CD14-positive monocyte (primary cell): Measurements from ENCODE around the gene NDE1. TPM values are rescaled to one million over a fixed set of nuclear protein-coding genes. Genes with fewer than 3 reads are reported as not detected.

Source experiments
- DNase-seq, 3 donors: peaks; one replicate each; pipeline ENCODE4 v3.0.0-alpha.2; 2011 to 2022
- H2AFZ ChIP-seq: 2 replicates; pipeline ENCODE4 v1.6.0; 2012; ENCODE audit warnings: mild to moderate bottlenecking, low read depth, low read length, inconsistent platforms; ENCODE audit not compliant: insufficient read depth, poor library complexity, severe bottlenecking
- H3K27ac ChIP-seq, 2 donors: 1 replicate in 1 of 2; 2 replicates in 1 of 2; pipeline ENCODE4 v1.5.1; 2012 to 2013; ENCODE audit warnings: low read length in 2 of 2, control low read depth in 1 of 2, inconsistent platforms in 1 of 2, low read depth in 1 of 2, mild to moderate bottlenecking in 1 of 2
- H3K27me3 ChIP-seq, 2 donors: one replicate each; pipeline versions ENCODE4 v1.6.0 to v1.6.1; 2011 to 2013; ENCODE audit warnings: low read length in 2 of 2; ENCODE audit not compliant: control insufficient read depth in 2 of 2, insufficient read depth in 2 of 2
- H3K36me3 ChIP-seq, 2 donors: replicated peaks in 1 of 2; 1 replicate in 1 of 2; 2 replicates in 1 of 2; pipeline versions ENCODE4 v1.5.1 to v1.6.1; 2012 to 2013; ENCODE audit warnings: low read length in 2 of 2, control low read depth in 1 of 2, inconsistent platforms in 1 of 2, mild to moderate bottlenecking in 1 of 2; ENCODE audit not compliant: insufficient read depth in 2 of 2, control insufficient read depth in 1 of 2
- H3K4me1 ChIP-seq, 2 donors: 1 replicate in 1 of 2; 2 replicates in 1 of 2; pipeline versions ENCODE4 v1.5.1 to v1.6.1; 2012 to 2013; ENCODE audit warnings: low read length in 2 of 2, control low read depth in 1 of 2, inconsistent platforms in 1 of 2, mild to moderate bottlenecking in 1 of 2, moderate library complexity in 1 of 2; ENCODE audit not compliant: insufficient read depth in 2 of 2, control insufficient read depth in 1 of 2
- H3K4me2 ChIP-seq: replicated peaks from 2 replicates; pipeline ENCODE3; 2012; ENCODE audit warnings: low read length, moderate library complexity, mild to moderate bottlenecking; ENCODE audit not compliant: poor library complexity, severe bottlenecking; ENCODE audit errors: extremely low read depth
- H3K4me3 ChIP-seq, 3 experiments: fragments of 200-600 bp in 1 of 3; sonication (generic) in 1 of 3; replicated peaks in 1 of 3; 1 replicate in 2 of 3; 2 replicates in 1 of 3; pipeline ENCODE4 v1.5.1; 2011 to 2013; ENCODE audit warnings: low read length in 3 of 3, mild to moderate bottlenecking in 3 of 3, control low read depth in 2 of 3, low read depth in 2 of 3, inconsistent platforms in 1 of 3, moderate library complexity in 1 of 3
- H3K79me2 ChIP-seq: 2 replicates; pipeline ENCODE4 v1.6.0; 2012; ENCODE audit warnings: mild to moderate bottlenecking, control low read depth, inconsistent platforms, low read length, moderate library complexity; ENCODE audit not compliant: insufficient read depth
- H3K9ac ChIP-seq: 2 replicates; pipeline ENCODE4 v1.6.0; 2017; ENCODE audit warnings: low read length, mild to moderate bottlenecking; ENCODE audit not compliant: insufficient read depth, poor library complexity, severe bottlenecking
- H3K9me3 ChIP-seq, 2 donors: replicated peaks in 1 of 2; 1 replicate in 1 of 2; 2 replicates in 1 of 2; pipeline versions ENCODE4 v1.5.1 to v1.6.1; 2012 to 2013; ENCODE audit warnings: low read length in 2 of 2, control low read depth in 1 of 2; ENCODE audit not compliant: control insufficient read depth in 1 of 2, insufficient read depth in 1 of 2
- H4K20me1 ChIP-seq: 2 replicates; pipeline ENCODE4 v1.6.0; 2012; ENCODE audit warnings: mild to moderate bottlenecking, low read length, control low read depth, moderate library complexity; ENCODE audit not compliant: insufficient read depth
- H3K27ac Mint-ChIP-seq, 7 donors: one replicate each; pipeline ENCODE4 v1.8.0; 2020; ENCODE audit warnings: mild to moderate bottlenecking in 7 of 7, mixed read lengths in 7 of 7, moderate library complexity in 6 of 7, inconsistent platforms in 2 of 7
- H3K27me3 Mint-ChIP-seq, 3 donors: one replicate each; pipeline ENCODE4 v1.8.0; 2021 to 2022; ENCODE audit warnings: low read depth in 3 of 3, mild to moderate bottlenecking in 3 of 3, mixed read lengths in 3 of 3, moderate library complexity in 3 of 3, inconsistent platforms in 1 of 3
- H3K36me3 Mint-ChIP-seq, 2 donors: one replicate each; pipeline ENCODE4 v1.8.0; 2020; ENCODE audit warnings: mixed read lengths in 2 of 2, inconsistent platforms in 1 of 2, mild to moderate bottlenecking in 1 of 2
- H3K4me1 Mint-ChIP-seq: one replicate; pipeline ENCODE4 v1.8.0; 2020; ENCODE audit warnings: mild to moderate bottlenecking, mixed read lengths
- H3K4me3 Mint-ChIP-seq, 2 donors: one replicate each; pipeline ENCODE4 v1.8.0; 2020; ENCODE audit warnings: mild to moderate bottlenecking in 2 of 2, mixed read lengths in 2 of 2, moderate library complexity in 1 of 2
- H3K9me3 Mint-ChIP-seq, 7 donors: one replicate each; pipeline ENCODE4 v1.8.0; 2020 to 2022; ENCODE audit warnings: mixed read lengths in 7 of 7, mild to moderate bottlenecking in 6 of 7, moderate library complexity in 6 of 7, inconsistent platforms in 2 of 7
- WGBS: methylation state at CpG from one replicate; pipeline ENCODE4 v1.1.5; 2013; ENCODE audit warnings: missing lambda C conversion rate; ENCODE audit not compliant: insufficient coverage; 5-methylcytosine and 5-hydroxymethylcytosine counted together
- intact Hi-C, 2 donors: fragments of 100-400 bp; cut with micrococcal nuclease; formaldehyde crosslinking; loops; one replicate each; pipeline versions ENCODE4 v1.15.0 to v1.15.1; 2023
- polyA plus RNA-seq, 3 donors: library from polyadenylated mRNA; depleted of rRNA in 1 of 3; unstranded in 2 of 3; stranded (reverse) in 1 of 3; fragments of 300-500 nt in 2 of 3; fragments of >200 nt in 1 of 3; fragmentation: Illumina TruSeq in 2 of 3; gene quantifications; 1 replicate in 2 of 3; 2 replicates in 1 of 3; pipeline ENCODE4 v1.2.3, GENCODE V29; 2012 to 2021
- TF ChIP-seq, protein P1 (sequence below): fragments of 200-600 bp; IDR thresholded peaks from one replicate; pipeline ENCODE4 v1.8.0; 2022; ENCODE audit warnings: antibody characterized with exemption, mild to moderate bottlenecking

NDE1 gene
- polyA plus RNA-seq, 3 donors: 26.0 to 47.8 (median 28.0) TPM

DNA sequence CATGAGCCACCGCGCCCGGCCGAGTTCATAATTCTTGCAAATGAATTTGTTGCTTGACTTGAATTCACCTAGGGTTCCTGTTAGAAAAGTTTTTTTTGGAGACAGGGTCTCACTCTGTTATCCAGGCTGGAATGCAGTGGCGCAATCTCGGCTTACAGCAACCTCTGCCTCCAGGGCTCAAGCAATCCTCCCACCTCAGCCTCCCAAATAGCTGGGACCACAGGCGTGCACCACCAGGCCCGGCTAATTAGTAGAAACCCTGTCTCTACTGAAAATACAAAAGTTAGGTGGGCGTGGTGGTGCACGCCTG is 107.0 kb downstream of the NDE1 start:
- H3K27ac ChIP-seq: no peak overlapping the region
- no peak overlapping the region for H3K4me2 ChIP-seq
- intact Hi-C loops: no loop called here
- no peaks in the 10 kb centered on the region for H3K27me3 ChIP-seq
- no peak overlapping the region for H2AFZ ChIP-seq
- H3K9me3 ChIP-seq: no peaks in the 10 kb centered on the region
- Mint-ChIP-seq H3K27me3 (peaks cover 3 to 7% (median 4%) of the 10 kb centered on the region in 3 donors), H3K9me3 (no peaks in the 10 kb centered on the region), H3K4me3 (no peak overlapping the region), H3K36me3 (no peaks in the 10 kb centered on the region), H3K27ac (no peak overlapping the region), H3K4me1 (no peaks in the 10 kb centered on the region)
- H4K20me1 ChIP-seq: no peaks in the 10 kb centered on the region
- no peaks in the 10 kb centered on the region for H3K36me3 ChIP-seq
- TF ChIP-seq, protein P1, sequence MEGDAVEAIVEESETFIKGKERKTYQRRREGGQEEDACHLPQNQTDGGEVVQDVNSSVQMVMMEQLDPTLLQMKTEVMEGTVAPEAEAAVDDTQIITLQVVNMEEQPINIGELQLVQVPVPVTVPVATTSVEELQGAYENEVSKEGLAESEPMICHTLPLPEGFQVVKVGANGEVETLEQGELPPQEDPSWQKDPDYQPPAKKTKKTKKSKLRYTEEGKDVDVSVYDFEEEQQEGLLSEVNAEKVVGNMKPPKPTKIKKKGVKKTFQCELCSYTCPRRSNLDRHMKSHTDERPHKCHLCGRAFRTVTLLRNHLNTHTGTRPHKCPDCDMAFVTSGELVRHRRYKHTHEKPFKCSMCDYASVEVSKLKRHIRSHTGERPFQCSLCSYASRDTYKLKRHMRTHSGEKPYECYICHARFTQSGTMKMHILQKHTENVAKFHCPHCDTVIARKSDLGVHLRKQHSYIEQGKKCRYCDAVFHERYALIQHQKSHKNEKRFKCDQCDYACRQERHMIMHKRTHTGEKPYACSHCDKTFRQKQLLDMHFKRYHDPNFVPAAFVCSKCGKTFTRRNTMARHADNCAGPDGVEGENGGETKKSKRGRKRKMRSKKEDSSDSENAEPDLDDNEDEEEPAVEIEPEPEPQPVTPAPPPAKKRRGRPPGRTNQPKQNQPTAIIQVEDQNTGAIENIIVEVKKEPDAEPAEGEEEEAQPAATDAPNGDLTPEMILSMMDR: no peak
- H3K4me3 ChIP-seq: no peak overlapping the region
- H3K4me1 ChIP-seq: no peaks in the 10 kb centered on the region
- 91% methylated on average over 8 of the region's 10 CpGs for WGBS
- H3K9ac ChIP-seq: no peak overlapping the region
- H3K79me2 ChIP-seq: no peaks in the 10 kb centered on the region
- no peak for DNase-seq

DNA sequence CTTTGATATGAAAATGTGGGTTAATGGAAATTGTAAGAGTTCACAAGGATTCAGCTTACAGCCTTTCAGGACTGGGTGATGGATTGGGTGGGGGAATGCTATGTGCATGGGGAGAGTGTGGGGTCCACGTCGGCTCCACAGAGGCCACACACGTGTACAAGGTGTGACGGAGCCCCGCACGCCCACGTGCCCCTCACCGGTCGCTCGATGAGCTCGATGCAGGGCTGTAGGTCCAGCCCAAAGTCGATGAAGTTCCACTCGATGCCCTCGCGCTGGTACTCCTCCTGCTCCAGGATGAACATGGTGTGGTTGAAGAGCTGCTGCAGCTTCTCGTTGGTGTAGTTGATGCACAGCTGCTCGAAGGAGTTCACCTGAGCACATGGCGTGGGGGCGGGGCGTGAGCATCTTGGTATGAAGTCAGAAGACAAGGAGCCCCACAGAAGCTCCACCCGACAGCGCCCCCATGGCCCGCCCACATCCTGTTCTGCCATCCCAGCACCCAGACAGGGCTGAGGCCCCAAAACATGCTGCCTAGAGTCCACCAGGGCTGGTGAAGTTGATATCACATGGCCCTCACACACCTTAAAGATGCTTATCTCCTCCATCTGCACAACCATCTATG is 107.7 kb downstream of the NDE1 start:
- H3K27me3 ChIP-seq: no peaks in the 10 kb centered on the region
- no peaks in the 10 kb centered on the region for H4K20me1 ChIP-seq
- no peak overlapping the region for H3K4me3 ChIP-seq
- H3K4me1 Mint-ChIP-seq: no peaks in the 10 kb centered on the region
- intact Hi-C loops: no loop called here
- no peak overlapping the region for H3K27ac Mint-ChIP-seq
- no peaks in the 10 kb centered on the region for H3K36me3 Mint-ChIP-seq
- H3K79me2 ChIP-seq: no peaks in the 10 kb centered on the region
- DNase-seq: no peak
- H3K4me3 Mint-ChIP-seq: no peak overlapping the region
- no peak overlapping the region for H3K9ac ChIP-seq
- H3K9me3 ChIP-seq: no peaks in the 10 kb centered on the region
- no peaks in the 10 kb centered on the region for H3K9me3 Mint-ChIP-seq
- H3K4me2 ChIP-seq: no peak overlapping the region
- H3K4me1 ChIP-seq: no peaks in the 10 kb centered on the region
- TF ChIP-seq, protein P1: no peak
- H3K36me3 ChIP-seq: no peaks in the 10 kb centered on the region
- 86% methylated on average over 23 of the region's 23 CpGs for WGBS
- H3K27ac ChIP-seq: no peak overlapping the region
- no peak overlapping the region for H2AFZ ChIP-seq
- H3K27me3 Mint-ChIP-seq: peaks cover 3 to 7% (median 4%) of the 10 kb centered on the region in 3 donors
